Measurements from ENCODE around the gene SMIM8. TPM values are rescaled to one million over a fixed set of nuclear protein-coding genes. Genes with fewer than 3 reads are reported as not detected.

The SMIM8 gene
- total RNA-seq, 2 experiments from 2014 or later, result 5.4 TPM

- peaks cover 21% of the 10 kb centered on the region for H3K4me1 Mint-ChIP-seq (ENCODE audit: low read depth)
- H3K36me3 Mint-ChIP-seq (ENCODE audit: low read depth), result no peaks in the 10 kb centered on the region
- Histone ChIP-seq H3K4me1 (ENCODE audit: insufficient read depth, low read length) (peaks cover 5% of the 10 kb centered on the region), H3K4me3 (ENCODE audit: low read length) (no peak overlapping the region), H3K36me3 (ENCODE audit: insufficient read depth, low read length) (no peaks in the 10 kb centered on the region), H3K9me3 (ENCODE audit: control insufficient read depth in 1 of 2, insufficient read depth in 1 of 2, low read length in 2 of 2) (no peaks in the 10 kb centered on the region), H3K27ac (ENCODE audit: low read depth in 1 of 2, low read length in 2 of 2) (no peak overlapping the region), H3K27me3 (ENCODE audit: control insufficient read depth in 1 of 2, insufficient read depth in 2 of 2, low read length in 2 of 2) (no peaks in the 10 kb centered on the region)
- ATAC-seq (ENCODE audit: poor library complexity) (no peak), DNase-seq (peak in 3 of 14 experiments; percentile 4 to 15 (median 9))
- no peaks in the 10 kb centered on the region for H3K9me3 Mint-ChIP-seq
- H3K27me3 Mint-ChIP-seq, result no peaks in the 10 kb centered on the region
- peak overlapping the region; percentile 45 for H3K27ac Mint-ChIP-seq
- ChIA-PET POLR2A (interaction anchor here (0.6 kb wide), 1 partner anchor 263 kb away, joined by 3 read pairs; no protein-coding TSS in a partner anchor), CTCF (interaction anchor here (1.3 kb wide), 1 partner anchor 150 kb away, joined by 3 read pairs; no protein-coding TSS in a partner anchor)
- H3K4me3 Mint-ChIP-seq, result no peak overlapping the region
- TF ChIP-seq CTCF (IDR thresholded peaks at IDR 0.05), result no peak
- intact Hi-C loops (cut with DNase I, micrococcal nuclease), result no loop called here
These were observed 45.3 kb upstream of the SMIM8 start for GRCh38 chr6:87277123-87277522.

- POLR2A ChIA-PET, result interaction anchor here (1.0 to 1.2 kb wide), 2 partner anchors 124 to 140 kb away, joined by 3 read pairs; partner anchors contain the start of gene ZNF292
- Histone ChIP-seq H3K9me3 (ENCODE audit: control insufficient read depth in 1 of 2, insufficient read depth in 1 of 2, low read length in 2 of 2) (no peaks in the 10 kb centered on the region), H3K4me3 (ENCODE audit: low read length) (no peak overlapping the region), H3K36me3 (ENCODE audit: insufficient read depth, low read length) (no peaks in the 10 kb centered on the region), H3K27ac (ENCODE audit: low read depth in 1 of 2, low read length in 2 of 2) (no peak overlapping the region), H3K4me1 (ENCODE audit: insufficient read depth, low read length) (peaks cover 5% of the 10 kb centered on the region), H3K27me3 (ENCODE audit: control insufficient read depth in 1 of 2, insufficient read depth in 2 of 2, low read length in 2 of 2) (no peaks in the 10 kb centered on the region)
- DNase-seq (peak in 4 of 14 experiments; percentile 5 to 34 (median 23)), ATAC-seq (ENCODE audit: poor library complexity) (no peak)
- CTCF ChIA-PET, result interaction anchor here (1.1 kb wide), 1 partner anchor 9 kb away, joined by 3 read pairs; no protein-coding TSS in a partner anchor
- intact Hi-C loops (cut with DNase I, micrococcal nuclease), result no loop called here
- Mint-ChIP-seq H3K4me1 (ENCODE audit: low read depth) (peaks cover 21% of the 10 kb centered on the region), H3K27me3 (no peaks in the 10 kb centered on the region), H3K4me3 (no peak overlapping the region), H3K9me3 (no peaks in the 10 kb centered on the region), H3K36me3 (ENCODE audit: low read depth) (no peaks in the 10 kb centered on the region), H3K27ac (peak overlapping the region; percentile 69)
- TF ChIP-seq CTCF (IDR thresholded peaks at IDR 0.05), result no peak
These were observed 43.2 kb upstream of the SMIM8 start for GRCh38 chr6:87279196-87279595.

- DNase-seq (no peak), ATAC-seq (ENCODE audit: poor library complexity) (no peak)
- no peak overlapping the region for H3K27ac Mint-ChIP-seq
- Histone ChIP-seq H3K9me3 (ENCODE audit: control insufficient read depth in 1 of 2, insufficient read depth in 1 of 2, low read length in 2 of 2) (no peaks in the 10 kb centered on the region), H3K27me3 (ENCODE audit: control insufficient read depth in 1 of 2, insufficient read depth in 2 of 2, low read length in 2 of 2) (no peaks in the 10 kb centered on the region), H3K36me3 (ENCODE audit: insufficient read depth, low read length) (no peaks in the 10 kb centered on the region), H3K4me1 (ENCODE audit: insufficient read depth, low read length) (peaks cover 5% of the 10 kb centered on the region), H3K27ac (ENCODE audit: low read depth in 1 of 2, low read length in 2 of 2) (no peak overlapping the region), H3K4me3 (ENCODE audit: low read length) (no peak overlapping the region)
- intact Hi-C loops (cut with DNase I, micrococcal nuclease), result no loop called here
- H3K27me3 Mint-ChIP-seq, result peaks cover 5% of the 10 kb centered on the region
- ChIA-PET CTCF (no interaction called here), POLR2A (interaction anchor here (0.6 kb wide), 2 partner anchors 264 to 1862 kb away, joined by 3 read pairs; no protein-coding TSS in a partner anchor)
- H3K4me1 Mint-ChIP-seq (ENCODE audit: low read depth), result peaks cover 21% of the 10 kb centered on the region
- no peaks in the 10 kb centered on the region for H3K36me3 Mint-ChIP-seq (ENCODE audit: low read depth)
- H3K4me3 Mint-ChIP-seq, result no peak overlapping the region
- H3K9me3 Mint-ChIP-seq, result no peaks in the 10 kb centered on the region
- no peak for TF ChIP-seq CTCF (IDR thresholded peaks at IDR 0.05)
These were observed 41.0 kb upstream of the SMIM8 start for GRCh38 chr6:87281426-87281825.

Measured in CD4-positive, alpha-beta T cell (primary cell).